Mucosa of stomach (tissue), 1 donor: ENCODE data around the gene CDH4.

ENCODE experiments used
- H3K27me3 ChIP-seq: one replicate; pipeline ENCODE4 v1.7.0; 2013; ENCODE audit warnings: mild to moderate bottlenecking, low read length; ENCODE audit not compliant: control insufficient read depth, insufficient read depth
- H3K36me3 ChIP-seq: one replicate; pipeline ENCODE4 v1.7.0; 2013; ENCODE audit warnings: low read length; ENCODE audit not compliant: control insufficient read depth, insufficient read depth
- H3K4me1 ChIP-seq: one replicate; pipeline ENCODE4 v1.7.0; 2013; ENCODE audit warnings: mild to moderate bottlenecking, low read length; ENCODE audit not compliant: control insufficient read depth, insufficient read depth
- H3K4me3 ChIP-seq: one replicate; pipeline ENCODE4 v1.7.0; 2013; ENCODE audit warnings: low read length
- H3K9ac ChIP-seq: one replicate; pipeline ENCODE4 v1.7.0; 2013; ENCODE audit warnings: mild to moderate bottlenecking, low read length, moderate library complexity
- H3K9me3 ChIP-seq: one replicate; pipeline ENCODE4 v1.7.0; 2013; ENCODE audit warnings: mild to moderate bottlenecking, low read length, moderate library complexity; ENCODE audit not compliant: control insufficient read depth
- donor health status: Pancreatic carcinoma.

The CDH4 gene

GRCh38 chr20:61963149-61963548 is 711.1 kb downstream of the CDH4 start:
- Histone ChIP-seq H3K36me3 (no peaks in the 10 kb centered on the region), H3K4me1 (no peaks in the 10 kb centered on the region), H3K9me3 (no peaks in the 10 kb centered on the region)

GRCh38 chr20:61963885-61964674 is 712.0 kb downstream of the CDH4 start:
- Histone ChIP-seq H3K36me3 (no peaks in the 10 kb centered on the region), H3K4me3 (no peak overlapping the region), H3K9ac (no peak overlapping the region), H3K27me3 (peaks cover 18% of the 10 kb centered on the region), H3K4me1 (no peaks in the 10 kb centered on the region), H3K9me3 (no peaks in the 10 kb centered on the region)

More at GRCh38 chr20:61963149-61963548, 711.1 kb downstream of the CDH4 start:
- peaks cover 18% of the 10 kb centered on the region for H3K27me3 ChIP-seq
- no peak overlapping the region for H3K9ac ChIP-seq
- no peak overlapping the region for H3K4me3 ChIP-seq

- Histone ChIP-seq H3K4me1 (no peaks in the 10 kb centered on the region), H3K4me3 (no peak overlapping the region), H3K9me3 (no peaks in the 10 kb centered on the region), H3K9ac (no peak overlapping the region), H3K27me3 (peaks cover 18% of the 10 kb centered on the region), H3K36me3 (no peaks in the 10 kb centered on the region)
These were observed 712.9 kb downstream of the CDH4 start for GRCh38 chr20:61964675-61965605.

- no peak overlapping the region for H3K4me3 ChIP-seq
- no peak overlapping the region for H3K9ac ChIP-seq
- peaks cover 18% of the 10 kb centered on the region for H3K27me3 ChIP-seq
- no peaks in the 10 kb centered on the region for H3K9me3 ChIP-seq
- no peaks in the 10 kb centered on the region for H3K4me1 ChIP-seq
- H3K36me3 ChIP-seq = no peaks in the 10 kb centered on the region
These were observed 713.8 kb downstream of the CDH4 start for GRCh38 chr20:61965606-61966491.

GRCh38 chr20:61966492-61967244 is 714.6 kb downstream of the CDH4 start:
- Histone ChIP-seq H3K27me3 (peaks cover 18% of the 10 kb centered on the region), H3K9me3 (no peaks in the 10 kb centered on the region), H3K4me3 (no peak overlapping the region), H3K36me3 (no peaks in the 10 kb centered on the region), H3K9ac (no peak overlapping the region), H3K4me1 (no peaks in the 10 kb centered on the region)

GRCh38 chr20:61967300-61967699 is 715.2 kb downstream of the CDH4 start:
- Histone ChIP-seq H3K4me3 (no peak overlapping the region), H3K9ac (no peak overlapping the region), H3K9me3 (no peaks in the 10 kb centered on the region), H3K4me1 (no peaks in the 10 kb centered on the region), H3K27me3 (peaks cover 18% of the 10 kb centered on the region), H3K36me3 (no peaks in the 10 kb centered on the region)

- Histone ChIP-seq H3K27me3 (peaks cover 18% of the 10 kb centered on the region), H3K9me3 (no peaks in the 10 kb centered on the region), H3K9ac (no peak overlapping the region), H3K4me1 (no peaks in the 10 kb centered on the region), H3K36me3 (no peaks in the 10 kb centered on the region), H3K4me3 (no peak overlapping the region)
These were observed 716.2 kb downstream of the CDH4 start for GRCh38 chr20:61968036-61968810.

- Histone ChIP-seq H3K9ac (no peak overlapping the region), H3K27me3 (peaks cover 18% of the 10 kb centered on the region), H3K9me3 (no peaks in the 10 kb centered on the region), H3K4me1 (no peaks in the 10 kb centered on the region), H3K4me3 (no peak overlapping the region), H3K36me3 (no peaks in the 10 kb centered on the region)
These were observed 716.9 kb downstream of the CDH4 start for GRCh38 chr20:61968932-61969331.

- Histone ChIP-seq H3K4me3 (no peak overlapping the region), H3K9ac (no peak overlapping the region), H3K4me1 (no peaks in the 10 kb centered on the region), H3K36me3 (no peaks in the 10 kb centered on the region), H3K27me3 (peaks cover 15% of the 10 kb centered on the region), H3K9me3 (no peaks in the 10 kb centered on the region)
These were observed 717.7 kb downstream of the CDH4 start for GRCh38 chr20:61969806-61970205.

GRCh38 chr20:61970357-61970756 is 718.3 kb downstream of the CDH4 start:
- Histone ChIP-seq H3K4me1 (no peaks in the 10 kb centered on the region), H3K9me3 (no peaks in the 10 kb centered on the region), H3K4me3 (no peak overlapping the region), H3K27me3 (peaks cover 10% of the 10 kb centered on the region), H3K36me3 (no peaks in the 10 kb centered on the region), H3K9ac (no peak overlapping the region)
